Measurements from ENCODE around the gene HAUS1.
"Not testable (repeated sequence)": the region's sequence is repeated elsewhere in the genome, so short reads cannot be mapped to it uniquely, and the experiment has no call there.

HAUS1 gene

GRCh38 chr18:46070815-46071652 lies 33.2 kb upstream of the HAUS1 start:
- Histone ChIP-seq H3K9ac (ENCODE audit: low read length) (peak overlapping the region; percentile 14), H3K4me1 (ENCODE audit: insufficient read depth, low read length) (peaks cover 20% of the 10 kb centered on the region), H3K27me3 (ENCODE audit: control insufficient read depth in 1 of 2, insufficient read depth in 2 of 2, low read length in 2 of 2) (no peaks in the 10 kb centered on the region), H3K36me3 (ENCODE audit: insufficient read depth, low read length) (no peaks in the 10 kb centered on the region), H3K4me3 (ENCODE audit: low read depth in 1 of 2, low read length in 2 of 2) (peak overlapping the region; percentile 68 to 84), H3K9me3 (ENCODE audit: low read length) (no peaks in the 10 kb centered on the region), H3K27ac (ENCODE audit: low read depth, low read length) (peak overlapping the region; percentile 56)

- Histone ChIP-seq H3K27ac (ENCODE audit: low read depth, low read length) (peak within 1 kb of the TSS; percentile 56), H3K36me3 (ENCODE audit: insufficient read depth, low read length) (no peaks in the 10 kb centered on the region), H3K4me1 (ENCODE audit: insufficient read depth, low read length) (peaks cover 21% of the 10 kb centered on the region), H3K9me3 (ENCODE audit: low read length) (no peaks in the 10 kb centered on the region), H3K27me3 (ENCODE audit: control insufficient read depth in 1 of 2, insufficient read depth in 2 of 2, low read length in 2 of 2) (no peaks in the 10 kb centered on the region), H3K9ac (ENCODE audit: low read length) (peak within 1 kb of the TSS; percentile 14), H3K4me3 (ENCODE audit: low read depth in 1 of 2, low read length in 2 of 2) (peak within 1 kb of the TSS; percentile 68 to 84)
Measured at GRCh38 chr18:46071653-46072375, 32.4 kb upstream of the HAUS1 start, which contains the start of gene PSTPIP2. TSS of gene PSTPIP2 (minus strand) at chr18:46072260. CDS start at chr18:46072188, 72 bp downstream.

DNA sequence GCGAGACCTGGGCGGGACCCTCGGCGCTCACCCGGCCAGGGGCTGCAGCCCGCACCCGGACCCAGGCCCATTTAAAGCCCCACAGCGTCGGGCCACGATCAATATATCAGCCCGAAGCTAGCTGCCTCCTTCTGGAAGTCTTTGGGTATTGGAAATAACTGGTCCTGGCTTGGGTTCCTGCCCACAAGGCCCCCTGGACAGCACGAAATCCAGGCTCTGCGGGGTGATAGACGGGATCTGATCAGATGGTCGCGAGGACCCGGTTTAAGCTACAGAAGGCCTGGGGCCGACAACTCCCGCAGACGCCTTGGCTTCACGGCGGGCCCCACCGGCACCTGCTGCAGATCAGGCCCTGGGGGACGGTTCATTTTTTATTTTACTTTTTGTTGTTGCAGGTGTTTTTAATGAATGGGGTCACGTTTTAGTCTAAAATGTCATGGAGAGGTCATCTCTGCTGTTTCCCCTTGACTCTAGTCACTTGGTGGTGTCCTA lies 31.8 kb upstream of the HAUS1 start:
- Histone ChIP-seq H3K9ac (ENCODE audit: low read length) (peak overlapping the region; percentile 14), H3K4me1 (ENCODE audit: insufficient read depth, low read length) (peaks cover 27% of the 10 kb centered on the region), H3K4me3 (ENCODE audit: low read depth in 1 of 2, low read length in 2 of 2) (peak overlapping the region; percentile 68 to 84), H3K27ac (ENCODE audit: low read depth, low read length) (no peak overlapping the region), H3K9me3 (ENCODE audit: low read length) (no peaks in the 10 kb centered on the region), H3K36me3 (ENCODE audit: insufficient read depth, low read length) (no peaks in the 10 kb centered on the region), H3K27me3 (ENCODE audit: control insufficient read depth in 1 of 2, insufficient read depth in 2 of 2, low read length in 2 of 2) (no peaks in the 10 kb centered on the region)

DNA sequence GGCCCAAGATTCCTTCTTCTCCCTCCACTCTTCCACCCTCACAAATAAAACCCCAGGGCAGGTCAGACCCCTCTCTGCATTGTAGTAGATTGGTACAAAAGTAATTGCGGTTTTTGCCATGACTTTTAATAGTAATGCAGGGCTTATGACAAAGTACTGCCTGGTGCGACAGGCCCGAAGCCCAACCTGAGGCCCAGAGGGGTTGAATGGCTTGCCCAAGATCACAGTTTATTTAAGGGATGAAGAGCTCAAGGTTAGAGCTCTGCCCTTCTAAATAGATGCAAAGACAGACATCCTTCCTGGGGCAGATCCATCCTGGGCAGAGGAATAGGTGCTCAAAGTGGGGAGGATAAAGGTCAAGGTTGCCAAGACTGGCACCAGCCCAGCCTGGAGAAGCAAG lies 31.2 kb upstream of the HAUS1 start:
- no peak overlapping the region for H3K27ac ChIP-seq (ENCODE audit: low read depth, low read length)
- H3K36me3 ChIP-seq (ENCODE audit: insufficient read depth, low read length), result no peaks in the 10 kb centered on the region
- peaks cover 32% of the 10 kb centered on the region for H3K4me1 ChIP-seq (ENCODE audit: insufficient read depth, low read length)
- no peaks in the 10 kb centered on the region for H3K9me3 ChIP-seq (ENCODE audit: low read length)
- peak overlapping the region in 1 of 2 donors; percentile 68 for H3K4me3 ChIP-seq (ENCODE audit: low read depth in 1 of 2, low read length in 2 of 2)
- H3K9ac ChIP-seq (ENCODE audit: low read length), result no peak overlapping the region
- no peaks in the 10 kb centered on the region for H3K27me3 ChIP-seq (ENCODE audit: control insufficient read depth in 1 of 2, insufficient read depth in 2 of 2, low read length in 2 of 2)

DNA sequence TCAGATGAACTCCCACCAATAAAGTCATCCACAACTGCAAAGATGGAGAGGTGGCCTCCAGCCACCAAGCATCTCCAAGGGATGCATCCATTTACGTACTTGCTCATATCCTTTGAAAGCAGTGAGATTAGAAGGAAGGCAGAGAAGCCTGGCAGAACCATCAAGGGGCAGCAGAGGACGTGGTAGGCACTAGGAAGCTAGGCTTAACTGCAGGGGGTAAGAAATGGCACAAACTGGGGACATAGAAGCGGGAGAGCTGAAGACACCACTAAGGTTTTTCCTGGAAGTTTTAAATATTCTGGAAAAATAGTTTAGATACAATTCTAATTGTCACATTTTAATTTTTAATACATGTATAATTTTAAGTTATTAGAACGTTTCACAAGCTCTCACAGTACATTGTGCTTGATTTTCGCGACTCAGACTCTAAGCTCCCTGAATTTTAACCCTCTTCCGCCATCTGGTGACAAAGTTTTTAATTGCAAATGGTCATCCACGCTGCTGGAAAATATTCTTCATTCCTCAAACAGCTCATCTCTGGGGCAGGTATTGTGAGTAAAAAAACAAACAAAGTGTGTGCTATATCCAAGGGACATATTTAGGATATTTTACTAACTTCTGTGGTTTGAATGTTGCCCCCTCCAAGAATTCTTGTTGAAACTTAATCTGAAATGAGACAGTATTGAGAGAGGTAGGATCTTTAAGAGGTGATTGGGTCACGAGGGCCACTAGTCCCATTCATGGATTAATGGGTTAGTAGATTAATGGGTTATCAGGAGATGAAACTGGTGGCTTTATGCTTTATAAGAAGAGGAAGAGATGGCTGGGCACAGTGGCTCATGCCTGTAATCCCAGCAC lies 30.5 kb upstream of the HAUS1 start:
- no peaks in the 10 kb centered on the region for H3K27me3 ChIP-seq (ENCODE audit: control insufficient read depth in 1 of 2, insufficient read depth in 2 of 2, low read length in 2 of 2)
- no peak overlapping the region for H3K27ac ChIP-seq (ENCODE audit: low read depth, low read length)
- no peaks in the 10 kb centered on the region for H3K9me3 ChIP-seq (ENCODE audit: low read length)
- no peak overlapping the region for H3K9ac ChIP-seq (ENCODE audit: low read length)
- peaks cover 32% of the 10 kb centered on the region for H3K4me1 ChIP-seq (ENCODE audit: insufficient read depth, low read length)
- no peak overlapping the region for H3K4me3 ChIP-seq (ENCODE audit: low read depth in 1 of 2, low read length in 2 of 2)
- H3K36me3 ChIP-seq (ENCODE audit: insufficient read depth, low read length), result no peaks in the 10 kb centered on the region

DNA sequence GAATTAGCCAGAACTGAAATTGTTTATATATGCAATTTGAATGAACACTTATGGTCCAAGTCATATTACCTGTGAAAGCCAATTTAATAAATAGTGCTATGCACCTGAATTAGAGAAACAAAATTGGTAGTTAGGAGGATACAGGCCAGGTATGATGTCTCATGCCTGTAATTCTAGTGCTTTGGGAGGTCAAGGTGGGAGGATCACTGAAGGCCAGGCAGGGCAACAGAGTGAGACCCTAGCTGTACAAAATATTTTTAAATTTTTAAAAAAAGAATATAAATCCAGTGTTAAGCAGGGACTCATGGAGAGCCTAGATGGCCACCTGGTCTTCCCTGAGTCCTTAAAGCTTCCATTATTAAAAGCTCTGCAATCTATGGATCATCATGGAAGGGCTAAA lies 24.8 kb upstream of the HAUS1 start:
- H3K27me3 ChIP-seq (ENCODE audit: control insufficient read depth in 1 of 2, insufficient read depth in 2 of 2, low read length in 2 of 2), result no peaks in the 10 kb centered on the region
- no peak overlapping the region for H3K9ac ChIP-seq (ENCODE audit: low read length)
- H3K27ac ChIP-seq (ENCODE audit: low read depth, low read length), result no peak overlapping the region
- H3K36me3 ChIP-seq (ENCODE audit: insufficient read depth, low read length), result peaks cover 33% of the 10 kb centered on the region
- H3K9me3 ChIP-seq (ENCODE audit: low read length), result no peaks in the 10 kb centered on the region
- H3K4me3 ChIP-seq (ENCODE audit: low read depth in 1 of 2, low read length in 2 of 2), result no peak overlapping the region
- H3K4me1 ChIP-seq (ENCODE audit: insufficient read depth, low read length), result peaks cover 12% of the 10 kb centered on the region

- peaks cover 42% of the 10 kb centered on the region for H3K36me3 ChIP-seq (ENCODE audit: insufficient read depth, low read length)
- peaks cover 12% of the 10 kb centered on the region for H3K4me1 ChIP-seq (ENCODE audit: insufficient read depth, low read length)
- H3K9ac ChIP-seq (ENCODE audit: low read length), result no peak overlapping the region
- no peaks in the 10 kb centered on the region for H3K9me3 ChIP-seq (ENCODE audit: low read length)
- no peaks in the 10 kb centered on the region for H3K27me3 ChIP-seq (ENCODE audit: control insufficient read depth in 1 of 2, insufficient read depth in 2 of 2, low read length in 2 of 2)
- no peak overlapping the region for H3K27ac ChIP-seq (ENCODE audit: low read depth, low read length)
- H3K4me3 ChIP-seq (ENCODE audit: low read depth in 1 of 2, low read length in 2 of 2), result no peak overlapping the region
Measured at GRCh38 chr18:46080156-46080555, 24.0 kb upstream of the HAUS1 start.

DNA sequence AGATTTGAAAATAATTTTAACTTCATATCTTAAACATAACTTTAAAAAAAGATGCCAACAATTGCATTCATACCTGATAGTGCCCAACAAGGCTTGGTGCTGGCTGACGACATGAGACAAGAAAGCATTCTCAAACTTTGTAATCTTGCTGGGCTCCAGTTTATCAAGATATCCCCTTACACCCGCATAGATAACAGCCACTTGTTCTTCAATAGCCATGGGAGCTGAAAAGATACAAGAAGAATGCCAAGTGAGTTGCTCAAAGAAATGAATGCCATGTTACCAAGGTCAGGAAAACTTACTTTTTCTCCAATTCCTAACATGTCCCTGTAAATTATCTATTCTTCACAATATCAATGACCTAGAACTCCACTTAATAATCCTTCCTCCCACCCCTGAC lies 19.8 kb upstream of the HAUS1 start:
- no peaks in the 10 kb centered on the region for H3K4me1 ChIP-seq (ENCODE audit: insufficient read depth, low read length)
- no peak overlapping the region for H3K4me3 ChIP-seq (ENCODE audit: low read depth in 1 of 2, low read length in 2 of 2)
- H3K27me3 ChIP-seq (ENCODE audit: control insufficient read depth in 1 of 2, insufficient read depth in 2 of 2, low read length in 2 of 2), result no peaks in the 10 kb centered on the region
- H3K9me3 ChIP-seq (ENCODE audit: low read length), result no peaks in the 10 kb centered on the region
- no peak overlapping the region for H3K9ac ChIP-seq (ENCODE audit: low read length)
- no peak overlapping the region for H3K27ac ChIP-seq (ENCODE audit: low read depth, low read length)
- peaks cover 80% of the 10 kb centered on the region for H3K36me3 ChIP-seq (ENCODE audit: insufficient read depth, low read length)

DNA sequence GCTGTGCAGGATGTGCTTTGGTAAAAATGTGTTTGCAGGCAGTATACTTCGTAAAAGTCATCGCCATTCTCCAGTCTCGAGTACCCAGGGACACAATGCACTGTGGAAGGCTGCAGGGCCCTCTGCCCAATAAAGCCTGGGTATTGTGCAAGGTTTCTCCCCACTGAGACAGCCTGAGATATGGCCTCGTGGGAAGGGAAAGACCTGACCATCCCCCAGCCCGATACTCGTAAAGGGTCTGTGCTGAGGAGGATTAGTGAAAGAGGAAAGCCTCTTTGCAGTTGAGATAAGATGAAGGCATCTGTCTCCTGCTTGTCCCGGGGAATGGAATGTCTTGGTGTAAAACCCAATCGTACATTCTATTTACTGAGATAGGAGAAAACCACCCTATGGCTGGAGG lies 15.7 kb upstream of the HAUS1 start:
- not testable (repeated sequence) for H3K9me3 ChIP-seq (ENCODE audit: low read length); H3K27me3 ChIP-seq (ENCODE audit: control insufficient read depth in 1 of 2, insufficient read depth in 2 of 2, low read length in 2 of 2); H3K9ac ChIP-seq (ENCODE audit: low read length); H3K4me3 ChIP-seq (ENCODE audit: low read depth in 1 of 2, low read length in 2 of 2); H3K27ac ChIP-seq (ENCODE audit: low read depth, low read length); H3K4me1 ChIP-seq (ENCODE audit: insufficient read depth, low read length)
- peaks cover 79% of the 10 kb centered on the region for H3K36me3 ChIP-seq (ENCODE audit: insufficient read depth, low read length)

GRCh38 chr18:46095532-46095931 lies 8.7 kb upstream of the HAUS1 start:
- Histone ChIP-seq H3K9ac (ENCODE audit: low read length) (no peak overlapping the region), H3K36me3 (ENCODE audit: insufficient read depth, low read length) (peaks cover 13% of the 10 kb centered on the region), H3K9me3 (ENCODE audit: low read length) (no peaks in the 10 kb centered on the region), H3K27me3 (ENCODE audit: control insufficient read depth in 1 of 2, insufficient read depth in 2 of 2, low read length in 2 of 2) (no peaks in the 10 kb centered on the region), H3K4me1 (ENCODE audit: insufficient read depth, low read length) (peaks cover 27% of the 10 kb centered on the region), H3K27ac (ENCODE audit: low read depth, low read length) (no peak overlapping the region), H3K4me3 (ENCODE audit: low read depth in 1 of 2, low read length in 2 of 2) (no peak overlapping the region)

Data from muscle layer of colon (tissue), 2 donors.